ENCODE results near the gene LRRC31.

Gene LRRC31

DNA sequence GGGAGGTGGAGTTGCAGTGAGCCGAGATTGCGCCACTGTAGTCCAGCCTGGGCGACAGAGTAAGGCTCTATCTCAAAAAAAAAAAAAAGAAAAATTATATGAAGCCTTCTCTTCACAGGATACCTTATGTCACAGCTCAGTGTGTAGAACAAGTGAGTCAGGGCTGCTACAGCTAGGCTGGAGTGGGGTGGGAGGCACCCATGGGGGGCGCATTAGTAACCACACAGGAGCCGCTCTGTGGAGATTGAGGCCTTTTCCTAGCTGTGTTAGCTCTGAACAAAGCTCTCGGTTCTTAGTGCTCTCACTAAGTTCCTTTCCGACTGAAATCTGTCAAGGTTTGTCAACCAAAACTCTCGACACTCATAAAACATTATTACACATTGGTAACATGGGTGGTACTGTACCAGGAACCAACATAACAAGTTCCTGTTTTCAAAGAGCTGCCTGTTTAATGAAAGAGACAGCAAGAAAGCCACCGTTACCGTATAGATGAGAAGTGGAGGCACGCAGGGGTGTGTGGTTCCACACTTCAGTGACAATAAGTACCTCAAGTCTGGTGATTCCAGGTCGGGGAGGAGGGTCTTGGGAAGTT, 4.5 kb downstream of the LRRC31 start:
- H3K4me3 ChIP-seq (ENCODE audit: low read length) = no peak overlapping the region
- DNase-seq (ENCODE audit: low read depth, low spot score) = no peak

GRCh38 chr3:169864270-169864669, 5.5 kb downstream of the LRRC31 start:
- no peak overlapping the region for H3K4me3 ChIP-seq (ENCODE audit: low read length)

GRCh38 chr3:169863458-169863899, 6.3 kb downstream of the LRRC31 start:
- no peak overlapping the region for H3K4me3 ChIP-seq (ENCODE audit: low read length)
- DNase-seq (ENCODE audit: low read depth, low spot score) = peak; percentile 84

More at GRCh38 chr3:169864270-169864669, 5.5 kb downstream of the LRRC31 start:
- DNase-seq (ENCODE audit: low read depth, low spot score) = no peak

DNA sequence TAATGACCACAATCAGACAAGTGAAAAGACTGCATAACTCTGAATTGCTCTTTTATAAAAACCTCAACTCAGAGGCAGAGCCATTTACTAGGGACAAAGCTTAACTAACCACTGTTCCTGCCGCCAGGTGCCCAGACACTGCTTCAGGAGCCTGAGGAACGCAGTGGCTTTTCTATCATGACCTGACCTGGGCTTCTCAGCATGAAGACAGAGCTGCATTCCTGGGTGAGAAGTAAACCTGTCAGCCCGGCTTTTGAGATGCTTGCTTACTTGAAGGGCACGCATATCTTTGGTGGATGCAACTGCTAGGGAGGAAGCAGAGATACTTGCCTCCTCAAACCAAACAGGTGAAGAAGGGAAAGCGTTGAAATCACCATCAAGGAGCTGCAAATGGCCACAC, 7.9 kb downstream of the LRRC31 start:
- H3K4me3 ChIP-seq (ENCODE audit: low read length) = no peak overlapping the region
- DNase-seq (ENCODE audit: low read depth, low spot score) = no peak

- no peak for DNase-seq (ENCODE audit: low read depth, low spot score)
- no peak overlapping the region for H3K4me3 ChIP-seq (ENCODE audit: low read length)
Observed at GRCh38 chr3:169857811-169858210, 11.9 kb downstream of the LRRC31 start.

- DNase-seq (ENCODE audit: low read depth, low spot score) = no peak
- no peak overlapping the region for H3K4me3 ChIP-seq (ENCODE audit: low read length)
Observed at GRCh38 chr3:169855514-169855913, 14.2 kb downstream of the LRRC31 start.

DNA sequence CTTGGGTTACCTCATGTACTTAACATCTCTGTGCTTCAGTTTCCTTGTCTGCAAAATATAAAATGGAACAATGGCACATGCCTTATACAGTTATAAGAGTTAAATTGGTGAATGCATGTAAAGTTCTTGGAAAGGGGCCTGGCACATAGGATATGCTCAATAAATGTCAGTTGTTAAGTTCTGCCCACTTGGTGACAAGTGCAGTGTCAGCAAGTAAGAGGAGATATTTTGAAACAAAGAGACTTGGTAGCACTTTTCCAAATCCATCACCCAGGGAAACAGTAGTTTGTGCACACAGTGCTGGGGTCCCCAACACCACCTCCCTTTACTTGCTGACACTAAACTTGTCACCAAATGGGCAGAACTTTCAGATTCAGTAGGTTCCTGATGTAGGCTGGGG, 19.1 kb downstream of the LRRC31 start:
- no peak overlapping the region for H3K4me3 ChIP-seq (ENCODE audit: low read length)
- DNase-seq (ENCODE audit: low read depth, low spot score) = no peak

GRCh38 chr3:169848741-169849140, 21.0 kb downstream of the LRRC31 start:
- H3K4me3 ChIP-seq (ENCODE audit: low read length) = no peak overlapping the region

DNA sequence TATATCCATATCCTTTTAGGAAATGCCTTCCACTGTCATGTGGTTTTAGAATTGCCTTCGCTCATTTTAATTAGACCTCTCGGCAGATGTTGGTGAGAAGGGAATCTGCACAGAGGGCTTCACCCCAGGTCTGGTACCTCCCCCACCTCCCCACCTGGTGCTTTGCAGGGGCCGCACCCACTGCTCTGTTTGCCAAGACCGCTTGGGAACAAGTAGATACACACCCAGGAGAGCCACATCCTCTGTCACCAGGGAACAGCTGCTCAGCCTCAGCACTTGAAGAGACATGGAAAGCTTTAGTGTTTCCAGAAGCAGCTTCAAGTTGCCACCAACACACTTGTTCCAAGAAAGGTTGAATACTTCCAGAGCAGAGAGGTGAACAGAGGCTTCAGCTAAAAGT, 21.8 kb downstream of the LRRC31 start:
- no peak overlapping the region for H3K4me3 ChIP-seq (ENCODE audit: low read length)
- peak; percentile 50 for DNase-seq (ENCODE audit: low read depth, low spot score)

More at GRCh38 chr3:169848741-169849140, 21.0 kb downstream of the LRRC31 start:
- DNase-seq (ENCODE audit: low read depth, low spot score) = no peak

GRCh38 chr3:169846458-169847193, 23.1 kb downstream of the LRRC31 start:
- no peak for DNase-seq (ENCODE audit: low read depth, low spot score)
- no peak overlapping the region for H3K4me3 ChIP-seq (ENCODE audit: low read length)

GRCh38 chr3:169842960-169843359, 26.8 kb downstream of the LRRC31 start:
- DNase-seq (ENCODE audit: low read depth, low spot score) = no peak
- H3K4me3 ChIP-seq (ENCODE audit: low read length) = no peak overlapping the region

GRCh38 chr3:169841171-169841570, 28.6 kb downstream of the LRRC31 start:
- DNase-seq (ENCODE audit: low read depth, low spot score) = no peak

DNA sequence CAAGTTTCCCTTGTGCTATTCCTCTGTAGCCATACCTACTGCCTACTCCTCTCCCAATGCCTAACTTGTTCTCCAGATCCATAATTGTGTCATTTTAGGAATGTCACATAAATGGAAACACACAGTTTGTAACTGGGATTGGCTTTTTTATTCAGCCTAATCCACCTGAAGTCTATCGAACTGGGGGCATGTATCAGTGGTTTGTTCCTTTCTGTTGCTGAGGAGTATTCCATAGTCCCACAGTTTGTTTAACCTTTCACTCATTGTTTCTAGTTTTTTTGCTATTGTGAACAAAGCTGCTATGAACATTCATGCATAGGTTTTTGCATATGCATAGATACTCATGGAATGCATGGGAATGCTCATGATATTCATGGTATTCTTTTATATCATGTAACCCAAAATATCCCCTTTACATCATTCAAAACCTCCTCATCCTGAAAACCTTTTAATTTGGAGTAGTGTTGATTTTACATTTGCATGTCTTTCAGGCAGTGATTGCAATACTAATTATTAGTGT, 31.2 kb downstream of the LRRC31 start:
- DNase-seq (ENCODE audit: low read depth, low spot score) = no peak
- no peak overlapping the region for H3K4me3 ChIP-seq (ENCODE audit: low read length)

More at GRCh38 chr3:169841171-169841570, 28.6 kb downstream of the LRRC31 start:
- no peak overlapping the region for H3K4me3 ChIP-seq (ENCODE audit: low read length)

GRCh38 chr3:169836942-169837275, 32.8 kb downstream of the LRRC31 start:
- DNase-seq (ENCODE audit: low read depth, low spot score) = no peak

GRCh38 chr3:169836078-169836941, 33.4 kb downstream of the LRRC31 start:
- DNase-seq (ENCODE audit: low read depth, low spot score) = no peak
- H3K4me3 ChIP-seq (ENCODE audit: low read length) = no peak overlapping the region

More at GRCh38 chr3:169836942-169837275, 32.8 kb downstream of the LRRC31 start:
- no peak overlapping the region for H3K4me3 ChIP-seq (ENCODE audit: low read length)

- no peak for DNase-seq (ENCODE audit: low read depth, low spot score)
- no peak overlapping the region for H3K4me3 ChIP-seq (ENCODE audit: low read length)
Observed at GRCh38 chr3:169835533-169835932, 34.2 kb downstream of the LRRC31 start.

GRCh38 chr3:169827712-169828111, 42.0 kb downstream of the LRRC31 start:
- H3K4me3 ChIP-seq (ENCODE audit: low read length) = no peak overlapping the region
- no peak for DNase-seq (ENCODE audit: low read depth, low spot score)

DNA sequence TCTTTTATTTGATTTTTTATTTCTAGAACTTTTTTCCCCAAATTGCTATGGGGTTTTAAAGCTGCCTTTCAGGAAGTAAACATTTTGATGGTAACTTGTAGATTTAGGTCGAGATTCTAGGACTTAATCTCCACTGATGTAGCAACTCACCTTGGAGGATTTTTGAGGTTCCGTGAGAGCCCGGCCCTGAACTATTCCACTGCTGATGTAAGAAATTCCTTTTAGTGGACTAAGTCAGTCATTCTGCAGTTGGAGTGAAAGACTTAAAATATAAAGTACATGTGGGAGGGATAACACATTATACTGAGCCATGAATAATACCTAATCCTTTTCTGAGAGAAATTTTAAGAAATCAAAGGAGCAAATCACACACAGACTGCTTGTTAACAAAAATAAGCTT, 44.4 kb downstream of the LRRC31 start:
- DNase-seq (ENCODE audit: low read depth, low spot score) = no peak
- H3K4me3 ChIP-seq (ENCODE audit: low read length) = no peak overlapping the region

DNA sequence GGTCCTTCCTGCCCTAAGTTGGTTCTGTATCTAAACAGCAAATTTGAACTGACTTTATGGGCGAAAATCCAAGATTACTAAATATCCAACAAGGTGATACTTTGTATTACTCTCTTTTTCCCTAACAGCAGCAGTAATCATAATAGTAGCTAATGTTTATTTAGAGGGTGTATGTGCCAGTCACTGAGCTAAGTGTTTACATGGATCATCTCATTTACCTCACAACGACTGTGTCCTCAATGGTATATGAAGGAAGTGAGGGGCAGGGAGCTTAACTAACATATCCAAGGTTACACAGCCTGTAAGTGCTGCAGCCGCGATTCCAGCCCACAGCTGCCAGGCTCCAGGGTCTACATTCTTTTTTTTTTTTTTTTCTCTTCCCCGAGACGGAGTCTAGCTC, 46.8 kb downstream of the LRRC31 start:
- H3K4me3 ChIP-seq (ENCODE audit: low read length) = no peak overlapping the region
- DNase-seq (ENCODE audit: low read depth, low spot score) = no peak

DNA sequence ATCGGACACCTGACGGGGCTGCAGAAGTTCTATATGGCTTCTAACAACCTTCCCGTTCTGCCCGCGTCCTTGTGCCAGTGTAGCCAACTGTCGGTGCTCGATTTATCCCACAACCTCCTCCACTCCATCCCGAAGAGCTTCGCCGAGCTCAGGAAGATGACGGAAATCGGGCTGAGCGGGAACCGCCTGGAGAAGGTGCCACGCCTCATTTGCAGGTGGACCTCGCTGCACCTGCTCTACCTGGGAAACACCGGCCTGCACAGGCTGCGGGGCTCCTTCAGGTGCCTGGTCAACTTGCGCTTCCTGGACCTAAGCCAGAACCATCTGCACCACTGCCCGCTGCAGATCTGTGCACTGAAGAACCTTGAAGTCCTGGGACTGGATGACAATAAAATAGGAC, 47.2 kb downstream of the LRRC31 start:
- no peak overlapping the region for H3K4me3 ChIP-seq (ENCODE audit: low read length)
- DNase-seq (ENCODE audit: low read depth, low spot score) = no peak

Data from Jurkat, Clone E6-1 (cell line).